HG02623 (cell line): ENCODE measurements around the gene GAGE12G.
"Not testable (repeated sequence)": the region's sequence is repeated elsewhere in the genome, so short reads cannot be mapped to it uniquely, and the experiment has no call there.

Experiments
- ATAC-seq: cut with Tn5 transposase; IDR thresholded peaks from one replicate; pipeline ENCODE4 v1.9.1; 2021; ENCODE audit warnings: moderate library complexity; ENCODE audit not compliant: unreplicated experiment

Gene GAGE12G, protein sequence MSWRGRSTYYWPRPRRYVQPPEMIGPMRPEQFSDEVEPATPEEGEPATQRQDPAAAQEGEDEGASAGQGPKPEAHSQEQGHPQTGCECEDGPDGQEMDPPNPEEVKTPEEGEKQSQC

DNA sequence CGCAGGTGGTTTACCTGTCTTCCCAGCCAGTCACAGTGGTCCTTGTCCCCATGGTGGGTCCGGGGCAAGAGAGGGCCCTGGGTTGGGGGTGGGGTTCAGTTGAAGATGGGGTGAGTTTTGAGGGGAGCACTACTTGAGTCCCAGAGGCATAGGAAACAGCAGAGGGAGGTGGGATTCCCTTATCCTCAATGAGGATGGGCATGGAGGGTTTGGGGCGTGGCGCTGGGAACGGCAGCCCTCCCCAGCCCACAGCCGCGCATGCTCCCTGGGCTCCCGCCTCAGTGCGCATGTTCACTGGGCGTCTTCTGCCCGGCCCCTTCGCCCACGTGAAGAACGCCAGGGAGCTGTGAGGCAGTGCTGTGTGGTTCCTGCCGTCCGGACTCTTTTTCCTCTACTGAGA, at the start of gene GAGE12G:
Gene GAGE12G (plus strand): TSS at position 301 of the 400 bp plus-strand sequence. CDS start 1,155 bp downstream, outside the sequence.
- not testable (repeated sequence) for ATAC-seq

DNA sequence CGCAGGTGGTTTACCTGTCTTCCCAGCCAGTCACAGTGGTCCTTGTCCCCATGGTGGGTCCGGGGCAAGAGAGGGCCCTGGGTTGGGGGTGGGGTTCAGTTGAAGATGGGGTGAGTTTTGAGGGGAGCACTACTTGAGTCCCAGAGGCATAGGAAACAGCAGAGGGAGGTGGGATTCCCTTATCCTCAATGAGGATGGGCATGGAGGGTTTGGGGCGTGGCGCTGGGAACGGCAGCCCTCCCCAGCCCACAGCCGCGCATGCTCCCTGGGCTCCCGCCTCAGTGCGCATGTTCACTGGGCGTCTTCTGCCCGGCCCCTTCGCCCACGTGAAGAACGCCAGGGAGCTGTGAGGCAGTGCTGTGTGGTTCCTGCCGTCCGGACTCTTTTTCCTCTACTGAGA, 38.3 kb upstream of the GAGE12G start, which contains the start of gene GAGE12C:
Gene GAGE12C (plus strand): TSS at position 301 of the 400 bp plus-strand sequence. CDS start 1,155 bp downstream, outside the sequence.
- ATAC-seq: not testable (repeated sequence)

DNA sequence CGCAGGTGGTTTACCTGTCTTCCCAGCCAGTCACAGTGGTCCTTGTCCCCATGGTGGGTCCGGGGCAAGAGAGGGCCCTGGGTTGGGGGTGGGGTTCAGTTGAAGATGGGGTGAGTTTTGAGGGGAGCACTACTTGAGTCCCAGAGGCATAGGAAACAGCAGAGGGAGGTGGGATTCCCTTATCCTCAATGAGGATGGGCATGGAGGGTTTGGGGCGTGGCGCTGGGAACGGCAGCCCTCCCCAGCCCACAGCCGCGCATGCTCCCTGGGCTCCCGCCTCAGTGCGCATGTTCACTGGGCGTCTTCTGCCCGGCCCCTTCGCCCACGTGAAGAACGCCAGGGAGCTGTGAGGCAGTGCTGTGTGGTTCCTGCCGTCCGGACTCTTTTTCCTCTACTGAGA, 28.8 kb upstream of the GAGE12G start, which contains the start of gene GAGE12D:
Gene GAGE12D (plus strand): TSS at position 301 of the 400 bp plus-strand sequence. CDS start 1,155 bp downstream, outside the sequence.
- ATAC-seq: not testable (repeated sequence)

DNA sequence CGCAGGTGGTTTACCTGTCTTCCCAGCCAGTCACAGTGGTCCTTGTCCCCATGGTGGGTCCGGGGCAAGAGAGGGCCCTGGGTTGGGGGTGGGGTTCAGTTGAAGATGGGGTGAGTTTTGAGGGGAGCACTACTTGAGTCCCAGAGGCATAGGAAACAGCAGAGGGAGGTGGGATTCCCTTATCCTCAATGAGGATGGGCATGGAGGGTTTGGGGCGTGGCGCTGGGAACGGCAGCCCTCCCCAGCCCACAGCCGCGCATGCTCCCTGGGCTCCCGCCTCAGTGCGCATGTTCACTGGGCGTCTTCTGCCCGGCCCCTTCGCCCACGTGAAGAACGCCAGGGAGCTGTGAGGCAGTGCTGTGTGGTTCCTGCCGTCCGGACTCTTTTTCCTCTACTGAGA, 19.2 kb upstream of the GAGE12G start, which contains the start of gene GAGE12E:
Gene GAGE12E (plus strand): TSS at position 301 of the 400 bp plus-strand sequence. CDS start 1,155 bp downstream, outside the sequence.
- not testable (repeated sequence) for ATAC-seq

DNA sequence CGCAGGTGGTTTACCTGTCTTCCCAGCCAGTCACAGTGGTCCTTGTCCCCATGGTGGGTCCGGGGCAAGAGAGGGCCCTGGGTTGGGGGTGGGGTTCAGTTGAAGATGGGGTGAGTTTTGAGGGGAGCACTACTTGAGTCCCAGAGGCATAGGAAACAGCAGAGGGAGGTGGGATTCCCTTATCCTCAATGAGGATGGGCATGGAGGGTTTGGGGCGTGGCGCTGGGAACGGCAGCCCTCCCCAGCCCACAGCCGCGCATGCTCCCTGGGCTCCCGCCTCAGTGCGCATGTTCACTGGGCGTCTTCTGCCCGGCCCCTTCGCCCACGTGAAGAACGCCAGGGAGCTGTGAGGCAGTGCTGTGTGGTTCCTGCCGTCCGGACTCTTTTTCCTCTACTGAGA, 9.7 kb upstream of the GAGE12G start, which contains the start of gene GAGE12F:
Gene GAGE12F (plus strand): TSS at position 301 of the 400 bp plus-strand sequence. CDS start 1,155 bp downstream, outside the sequence.
- ATAC-seq: not testable (repeated sequence)

DNA sequence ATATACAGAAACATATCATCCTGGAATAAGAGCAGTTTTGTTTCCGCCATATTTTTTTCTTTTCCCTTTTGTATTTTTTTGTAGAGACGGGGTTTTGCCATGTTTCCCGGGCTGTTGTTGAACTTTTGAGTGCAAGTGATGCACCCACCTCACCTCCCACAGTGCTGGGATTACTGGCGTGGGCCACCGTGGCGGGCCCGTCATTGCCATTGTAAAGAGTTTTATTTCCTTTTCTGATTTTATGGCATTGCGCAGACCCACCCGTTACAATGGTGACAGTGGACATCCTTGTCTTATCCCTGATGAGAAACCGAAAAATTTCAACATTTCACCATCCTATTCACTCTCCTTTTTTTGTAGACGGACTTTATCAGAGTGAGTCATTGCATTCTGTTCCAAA, 1.5 kb upstream of the GAGE12G start:
- ATAC-seq: not testable (repeated sequence)

DNA sequence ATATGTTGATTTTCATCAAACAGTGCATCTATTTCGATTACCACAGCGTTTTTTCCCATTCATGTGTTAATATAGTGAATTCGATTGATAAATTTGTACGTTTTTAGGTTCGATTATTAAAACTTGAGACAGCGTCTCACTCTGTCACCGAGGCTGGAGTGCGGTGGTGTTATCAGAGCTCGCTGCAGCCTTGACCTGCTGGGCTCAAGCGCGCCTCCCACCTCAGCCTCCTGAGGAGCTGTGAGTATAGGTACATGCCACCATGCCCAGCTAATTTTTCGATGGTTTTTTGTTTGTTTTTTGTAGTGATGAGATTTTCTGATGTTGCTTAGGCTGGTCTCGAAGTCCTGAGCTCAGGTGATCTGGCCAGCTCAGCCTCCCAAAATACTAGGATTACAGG, 1.0 kb upstream of the GAGE12G start:
- not testable (repeated sequence) for ATAC-seq

DNA sequence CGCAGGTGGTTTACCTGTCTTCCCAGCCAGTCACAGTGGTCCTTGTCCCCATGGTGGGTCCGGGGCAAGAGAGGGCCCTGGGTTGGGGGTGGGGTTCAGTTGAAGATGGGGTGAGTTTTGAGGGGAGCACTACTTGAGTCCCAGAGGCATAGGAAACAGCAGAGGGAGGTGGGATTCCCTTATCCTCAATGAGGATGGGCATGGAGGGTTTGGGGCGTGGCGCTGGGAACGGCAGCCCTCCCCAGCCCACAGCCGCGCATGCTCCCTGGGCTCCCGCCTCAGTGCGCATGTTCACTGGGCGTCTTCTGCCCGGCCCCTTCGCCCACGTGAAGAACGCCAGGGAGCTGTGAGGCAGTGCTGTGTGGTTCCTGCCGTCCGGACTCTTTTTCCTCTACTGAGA, 9.4 kb downstream of the GAGE12G start, which contains the start of gene GAGE12H:
Gene GAGE12H (plus strand): TSS at position 301 of the 400 bp plus-strand sequence. CDS start 1,155 bp downstream, outside the sequence.
- ATAC-seq: not testable (repeated sequence)

DNA sequence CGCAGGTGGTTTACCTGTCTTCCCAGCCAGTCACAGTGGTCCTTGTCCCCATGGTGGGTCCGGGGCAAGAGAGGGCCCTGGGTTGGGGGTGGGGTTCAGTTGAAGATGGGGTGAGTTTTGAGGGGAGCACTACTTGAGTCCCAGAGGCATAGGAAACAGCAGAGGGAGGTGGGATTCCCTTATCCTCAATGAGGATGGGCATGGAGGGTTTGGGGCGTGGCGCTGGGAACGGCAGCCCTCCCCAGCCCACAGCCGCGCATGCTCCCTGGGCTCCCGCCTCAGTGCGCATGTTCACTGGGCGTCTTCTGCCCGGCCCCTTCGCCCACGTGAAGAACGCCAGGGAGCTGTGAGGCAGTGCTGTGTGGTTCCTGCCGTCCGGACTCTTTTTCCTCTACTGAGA, 19.0 kb downstream of the GAGE12G start, which contains the start of gene GAGE2A:
Gene GAGE2A (plus strand): TSS at position 301 of the 400 bp plus-strand sequence. CDS start 1,155 bp downstream, outside the sequence.
- ATAC-seq: not testable (repeated sequence)

DNA sequence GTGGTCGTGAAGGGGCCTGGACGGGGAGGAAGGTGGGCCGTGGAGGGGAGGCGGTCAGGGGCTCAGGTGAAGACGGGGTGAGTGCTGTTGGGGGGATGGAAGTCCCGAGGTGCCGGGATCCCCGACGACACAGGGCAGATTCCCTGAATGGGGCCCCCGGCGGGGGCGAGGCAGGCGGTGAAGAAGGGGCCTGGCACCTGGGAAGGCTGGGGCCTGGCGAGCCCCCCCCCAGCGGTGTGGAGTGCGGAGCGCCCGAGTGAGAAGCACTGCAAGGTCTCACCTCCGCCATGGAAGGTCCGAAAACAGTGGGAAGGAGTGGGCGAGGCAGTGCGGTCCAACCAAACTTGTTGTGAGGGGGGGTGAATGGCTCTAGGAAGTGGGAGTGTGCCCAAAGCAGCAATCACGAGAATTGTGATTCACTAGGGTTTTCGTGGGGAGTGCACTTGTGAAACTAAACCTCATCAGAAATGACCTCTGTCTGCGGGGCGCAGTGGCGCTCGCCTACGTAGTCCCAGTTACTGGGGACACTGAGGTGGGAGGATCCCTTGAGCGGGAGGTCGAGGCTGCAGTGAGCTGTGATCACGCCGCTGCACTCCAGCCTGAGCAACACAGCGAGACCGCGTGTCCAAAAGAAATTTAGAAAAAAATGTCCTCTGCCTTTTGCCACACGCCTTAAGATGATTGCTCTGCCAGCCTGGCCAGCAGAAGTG, 19.7 kb downstream of the GAGE12G start:
- not testable (repeated sequence) for ATAC-seq

DNA sequence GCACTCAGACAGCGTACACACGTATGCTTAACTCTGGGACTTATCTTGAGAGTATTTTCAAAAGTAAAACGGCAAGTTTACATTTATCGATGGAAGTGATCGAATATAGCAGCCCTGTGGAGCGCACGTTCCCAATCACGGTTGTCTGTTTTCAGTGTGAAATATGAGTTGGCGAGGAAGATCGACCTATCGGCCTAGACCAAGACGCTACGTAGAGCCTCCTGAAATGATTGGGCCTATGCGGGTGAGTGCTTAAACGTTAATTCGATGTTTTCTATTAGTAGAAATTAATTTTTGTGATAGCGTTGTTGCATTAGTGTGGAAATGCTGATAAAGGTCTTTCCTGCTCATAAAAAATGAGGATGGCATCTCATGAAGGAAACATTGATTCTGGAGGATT, 20.3 kb downstream of the GAGE12G start:
- not testable (repeated sequence) for ATAC-seq

DNA sequence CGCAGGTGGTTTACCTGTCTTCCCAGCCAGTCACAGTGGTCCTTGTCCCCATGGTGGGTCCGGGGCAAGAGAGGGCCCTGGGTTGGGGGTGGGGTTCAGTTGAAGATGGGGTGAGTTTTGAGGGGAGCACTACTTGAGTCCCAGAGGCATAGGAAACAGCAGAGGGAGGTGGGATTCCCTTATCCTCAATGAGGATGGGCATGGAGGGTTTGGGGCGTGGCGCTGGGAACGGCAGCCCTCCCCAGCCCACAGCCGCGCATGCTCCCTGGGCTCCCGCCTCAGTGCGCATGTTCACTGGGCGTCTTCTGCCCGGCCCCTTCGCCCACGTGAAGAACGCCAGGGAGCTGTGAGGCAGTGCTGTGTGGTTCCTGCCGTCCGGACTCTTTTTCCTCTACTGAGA, 28.5 kb downstream of the GAGE12G start, which contains the start of gene GAGE1:
Gene GAGE1 (plus strand): TSS at position 301 of the 400 bp plus-strand sequence. CDS start 1,155 bp downstream, outside the sequence.
- not testable (repeated sequence) for ATAC-seq

DNA sequence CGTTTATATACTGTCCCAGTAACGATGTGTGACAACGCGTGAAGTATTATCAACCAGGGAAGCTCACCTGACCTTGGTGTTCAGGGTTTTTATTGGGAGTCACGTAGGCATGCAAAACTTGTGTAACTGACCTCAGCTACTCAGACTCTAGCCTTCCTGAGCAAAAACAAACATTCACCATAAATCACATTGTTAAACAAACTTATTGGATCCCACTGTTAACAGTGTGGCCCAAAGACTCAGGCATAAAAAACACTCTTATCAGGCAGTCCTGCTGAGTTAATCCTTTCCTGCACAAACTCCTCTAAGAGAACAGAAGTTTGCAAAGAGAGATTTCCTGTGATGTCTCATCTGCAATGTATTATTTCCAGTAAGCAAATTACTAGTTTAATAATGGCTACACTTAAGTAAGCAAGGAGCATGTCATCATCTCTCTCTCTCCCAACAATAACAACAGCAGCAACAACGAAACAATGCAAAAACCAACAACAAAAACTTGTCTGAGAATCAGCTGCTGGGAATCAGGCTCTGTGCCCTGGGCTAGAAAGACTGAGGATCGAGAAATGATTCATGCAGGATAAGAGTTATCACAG, 40.6 kb downstream of the GAGE12G start:
- no peak for ATAC-seq

DNA sequence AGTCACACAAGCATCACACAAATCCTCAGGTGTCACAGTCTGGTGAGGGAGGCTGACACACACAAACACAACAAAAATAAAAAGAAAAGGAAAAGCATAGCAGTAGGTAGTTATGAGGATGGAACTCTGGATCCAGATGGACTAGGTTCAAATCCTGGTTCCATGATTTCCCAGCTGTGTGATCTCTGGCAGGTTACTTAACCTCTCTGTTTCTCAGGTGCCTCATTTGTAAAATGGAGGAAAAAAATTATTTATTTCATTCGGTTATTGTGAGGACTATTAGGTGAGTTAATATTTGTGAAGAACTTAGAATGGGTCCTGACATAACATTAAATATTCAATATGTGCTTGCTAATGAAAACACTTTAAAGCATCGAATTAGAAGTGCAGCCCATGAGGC, 48.4 kb downstream of the GAGE12G start:
- no peak for ATAC-seq
